H1 (cell line): Measurements from ENCODE around the gene CHMP6. TPM values are rescaled to one million over a fixed set of nuclear protein-coding genes. Genes with fewer than 3 reads are reported as not detected.

Experiments
- JUN ChIP-seq: IDR thresholded peaks from 2 replicates; pipeline ENCODE4 v1.6.1; 2011; ENCODE audit warnings: low read depth, mild to moderate bottlenecking, improper control_type of control experiment, low read length
- PHF8 ChIP-seq: fragments of 200-600 bp; sonication (generic); conservative IDR thresholded peaks from 2 replicates; pipeline ENCODE4 v1.7.1; 2012; ENCODE audit warnings: low read depth, mild to moderate bottlenecking, inconsistent platforms, low read length, moderate library complexity
- polyA plus RNA-seq, 7 experiments: library from polyadenylated mRNA; depleted of rRNA in 3 of 7; stranded (reverse) in 5 of 7; unstranded in 2 of 7; fragments of >200 nt in 5 of 7; fragments of 200-250 nt in 2 of 7; gene quantifications; 1 replicate in 5 of 7; 2 replicates in 1 of 7; 4 replicates in 1 of 7; pipeline versions ENCODE4 v1.2.1 to v1.2.3, GENCODE V29; 2011 to 2013; ENCODE audit warnings: missing spikeins in 2 of 7, mixed read lengths in 2 of 7
- total RNA-seq: library from RNA; stranded (reverse); fragmentation: NEBNext Ultra II Directional; extraction: Animal tissue kit (Norgen Biotek cat#: 25700); gene quantifications from 2 replicates; pipeline ENCODE4 v1.2.1, GENCODE V29; 2021

Gene CHMP6
- total and polyA plus RNA-seq, 2 of the 8 experiments (the other 6 are each of a cell fraction or from before 2014, with no cell fraction given), result 15.7 to 24.3 TPM

DNA sequence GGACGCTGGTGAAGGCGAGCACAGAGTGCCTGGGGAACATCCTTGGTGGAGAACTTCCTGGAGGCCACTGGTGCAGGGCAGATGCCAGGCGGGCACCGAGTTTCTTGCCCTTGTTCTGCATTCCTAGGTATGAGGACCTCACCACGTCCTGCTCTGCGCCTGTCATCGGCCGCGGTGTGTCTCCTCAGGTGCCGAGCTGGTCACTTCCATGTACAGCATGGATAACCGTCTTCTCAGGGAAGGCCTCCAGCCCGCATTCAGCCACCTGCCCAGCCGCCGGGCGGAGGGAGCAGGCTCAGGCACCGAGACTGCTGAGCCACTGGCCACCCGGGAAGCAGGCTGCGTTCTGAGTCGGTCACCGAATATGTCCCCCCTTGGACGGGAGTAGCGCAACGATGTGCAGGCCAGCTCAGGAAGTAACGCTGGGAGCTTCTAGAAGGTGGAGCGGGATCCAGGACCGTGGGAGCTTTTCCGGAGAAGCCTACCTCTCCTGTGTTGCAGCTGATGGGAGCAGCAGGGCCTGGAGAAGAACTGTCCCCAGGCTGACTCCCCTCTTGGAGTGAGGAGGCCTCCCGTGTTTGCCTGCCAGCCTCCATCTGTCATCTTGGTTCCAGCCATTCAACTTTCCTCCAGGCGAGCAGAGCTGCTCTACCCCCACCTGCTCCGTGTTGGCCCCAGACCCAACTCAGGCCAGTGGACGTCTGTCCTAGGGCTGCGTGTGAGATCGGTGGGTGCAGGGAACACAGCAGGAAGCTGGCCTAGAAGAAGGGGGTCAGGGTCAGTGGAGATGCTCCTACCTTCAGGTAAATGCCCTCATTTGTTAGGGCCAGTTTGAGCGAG lies 41.2 kb downstream of the CHMP6 start (continued):
- TF ChIP-seq PHF8 (no peak), JUN (no peak)
